ENCODE results near the gene SERPINA3. TPM values are rescaled to one million over a fixed set of nuclear protein-coding genes. Genes with fewer than 3 reads are reported as not detected.

Gene SERPINA3
- total and polyA plus RNA-seq, 2 of the 8 experiments (the other 6 are each of a cell fraction or from before 2014, with no cell fraction given): not detected

GRCh38 chr14:94596361-94596760 lies 15.8 kb upstream of the SERPINA3 start (continued):
- no peak for TF ChIP-seq KDM4A (IDR thresholded peaks at IDR 0.05; ENCODE audit: low read depth, low read length, severe bottlenecking)
- no peak for TF ChIP-seq BCL11A (IDR thresholded peaks at IDR 0.05; ENCODE audit: low read depth in 2 of 2, low read length in 2 of 2)
- no peak for TF ChIP-seq CHD2 (IDR thresholded peaks at IDR 0.05; ENCODE audit: low read length)
- no peak for TF ChIP-seq EGR1 (IDR thresholded peaks at IDR 0.05; ENCODE audit: borderline replicate concordance, low read depth, low read length)
- TF ChIP-seq MAX (IDR thresholded peaks at IDR 0.05): no peak
- no peak for TF ChIP-seq SAP30 (IDR thresholded peaks at IDR 0.05; ENCODE audit: insufficient read depth, insufficient replicate concordance, low read length)
- TF ChIP-seq TAF1 (IDR thresholded peaks at IDR 0.05; ENCODE audit: low read depth, low read length): no peak
